ENCODE measurements around the gene RNF26. TPM values are rescaled to one million over a fixed set of nuclear protein-coding genes. Genes with fewer than 3 reads are reported as not detected.

RNF26 gene
- total and polyA plus RNA-seq, 2 of the 13 experiments (the other 11 are each of a cell fraction or from before 2014, with no cell fraction given) = 11.9 to 26.3 TPM

- no peak for ATAC-seq
- no peak overlapping the region for H2AFZ ChIP-seq (ENCODE audit: low read length)
Measured at GRCh38 chr11:119319700-119320239, 14.6 kb upstream of the RNF26 start.

More at GRCh38 chr11:119319700-119320239, 14.6 kb upstream of the RNF26 start:
- WGBS (ENCODE audit: low lambda C conversion rate) = 56% methylated on average over 11 of the region's 11 CpGs
- Histone ChIP-seq H3K27me3 (ENCODE audit: control insufficient read depth in 1 of 2, insufficient read depth in 2 of 2, low read length in 2 of 2) (peaks cover 0 to 9% of the 10 kb centered on the region in 2 experiments; a peak in 2 of 5 replicates), H3K4me2 (ENCODE audit: low read depth, low read length) (peak overlapping the region; percentile 96), H3K36me3 (replicated peaks in 1 of 2; ENCODE audit: control insufficient read depth in 1 of 2, insufficient read depth in 2 of 2, low read length in 2 of 2) (no peaks in the 10 kb centered on the region), H3K9ac (ENCODE audit: insufficient read depth, low read depth, low read length) (peak overlapping the region; percentile 70; the same call in 1 of the 2 replicates), H3K4me1 (ENCODE audit: insufficient read depth, low read length) (peaks cover 82% of the 10 kb centered on the region), H3K9me3 (ENCODE audit: low read length) (no peaks in the 10 kb centered on the region), H3K4me3 (replicated peaks in 1 of 3; ENCODE audit: insufficient read depth in 1 of 3, low read depth in 2 of 3, low read length in 3 of 3) (peak overlapping the region; percentile 7 to 76 (median 53); a peak in 3 of 6 replicates), H4K20me1 (ENCODE audit: insufficient read depth, low read length) (no peaks in the 10 kb centered on the region), H3K79me2 (ENCODE audit: insufficient read depth, low read length) (no peaks in the 10 kb centered on the region), H3K27ac (ENCODE audit: extremely low read length, insufficient read depth, low read length) (no peak overlapping the region)
- intact Hi-C loops (cut with micrococcal nuclease; ENCODE audit: unreplicated experiment) (loop anchor here (2.0 to 10.0 kb wide), 2 partner anchors 15 to 115 kb away; partner anchors contain the start of genes CBL and RNF26), in situ Hi-C loops (cut with HindIII; ENCODE audit: extremely low pct_ligation_motif_present, low pct_unique_long_range_greater_than_20kb) (no loop called here)
- FAIRE-seq (no peak), DNase-seq (ENCODE audit: low spot score) (no peak)
- TF ChIP-seq, protein P1, sequence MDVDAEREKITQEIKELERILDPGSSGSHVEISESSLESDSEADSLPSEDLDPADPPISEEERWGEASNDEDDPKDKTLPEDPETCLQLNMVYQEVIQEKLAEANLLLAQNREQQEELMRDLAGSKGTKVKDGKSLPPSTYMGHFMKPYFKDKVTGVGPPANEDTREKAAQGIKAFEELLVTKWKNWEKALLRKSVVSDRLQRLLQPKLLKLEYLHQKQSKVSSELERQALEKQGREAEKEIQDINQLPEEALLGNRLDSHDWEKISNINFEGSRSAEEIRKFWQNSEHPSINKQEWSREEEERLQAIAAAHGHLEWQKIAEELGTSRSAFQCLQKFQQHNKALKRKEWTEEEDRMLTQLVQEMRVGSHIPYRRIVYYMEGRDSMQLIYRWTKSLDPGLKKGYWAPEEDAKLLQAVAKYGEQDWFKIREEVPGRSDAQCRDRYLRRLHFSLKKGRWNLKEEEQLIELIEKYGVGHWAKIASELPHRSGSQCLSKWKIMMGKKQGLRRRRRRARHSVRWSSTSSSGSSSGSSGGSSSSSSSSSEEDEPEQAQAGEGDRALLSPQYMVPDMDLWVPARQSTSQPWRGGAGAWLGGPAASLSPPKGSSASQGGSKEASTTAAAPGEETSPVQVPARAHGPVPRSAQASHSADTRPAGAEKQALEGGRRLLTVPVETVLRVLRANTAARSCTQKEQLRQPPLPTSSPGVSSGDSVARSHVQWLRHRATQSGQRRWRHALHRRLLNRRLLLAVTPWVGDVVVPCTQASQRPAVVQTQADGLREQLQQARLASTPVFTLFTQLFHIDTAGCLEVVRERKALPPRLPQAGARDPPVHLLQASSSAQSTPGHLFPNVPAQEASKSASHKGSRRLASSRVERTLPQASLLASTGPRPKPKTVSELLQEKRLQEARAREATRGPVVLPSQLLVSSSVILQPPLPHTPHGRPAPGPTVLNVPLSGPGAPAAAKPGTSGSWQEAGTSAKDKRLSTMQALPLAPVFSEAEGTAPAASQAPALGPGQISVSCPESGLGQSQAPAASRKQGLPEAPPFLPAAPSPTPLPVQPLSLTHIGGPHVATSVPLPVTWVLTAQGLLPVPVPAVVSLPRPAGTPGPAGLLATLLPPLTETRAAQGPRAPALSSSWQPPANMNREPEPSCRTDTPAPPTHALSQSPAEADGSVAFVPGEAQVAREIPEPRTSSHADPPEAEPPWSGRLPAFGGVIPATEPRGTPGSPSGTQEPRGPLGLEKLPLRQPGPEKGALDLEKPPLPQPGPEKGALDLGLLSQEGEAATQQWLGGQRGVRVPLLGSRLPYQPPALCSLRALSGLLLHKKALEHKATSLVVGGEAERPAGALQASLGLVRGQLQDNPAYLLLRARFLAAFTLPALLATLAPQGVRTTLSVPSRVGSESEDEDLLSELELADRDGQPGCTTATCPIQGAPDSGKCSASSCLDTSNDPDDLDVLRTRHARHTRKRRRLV (CRISPR knock-in tag; IDR thresholded peaks at IDR 0.05) = no peak
- no peak for TF ChIP-seq ZBTB7A (CRISPR knock-in tag; IDR thresholded peaks at IDR 0.05)
- no peak for TF ChIP-seq IKZF1 (IDR thresholded peaks at IDR 0.05)
- no peak for TF ChIP-seq ETV5 (CRISPR knock-in tag; IDR thresholded peaks at IDR 0.05; ENCODE audit: borderline replicate concordance)
- TF ChIP-seq NFKBIZ (CRISPR knock-in tag; IDR thresholded peaks at IDR 0.05) = no peak
- TF ChIP-seq, protein P2, sequence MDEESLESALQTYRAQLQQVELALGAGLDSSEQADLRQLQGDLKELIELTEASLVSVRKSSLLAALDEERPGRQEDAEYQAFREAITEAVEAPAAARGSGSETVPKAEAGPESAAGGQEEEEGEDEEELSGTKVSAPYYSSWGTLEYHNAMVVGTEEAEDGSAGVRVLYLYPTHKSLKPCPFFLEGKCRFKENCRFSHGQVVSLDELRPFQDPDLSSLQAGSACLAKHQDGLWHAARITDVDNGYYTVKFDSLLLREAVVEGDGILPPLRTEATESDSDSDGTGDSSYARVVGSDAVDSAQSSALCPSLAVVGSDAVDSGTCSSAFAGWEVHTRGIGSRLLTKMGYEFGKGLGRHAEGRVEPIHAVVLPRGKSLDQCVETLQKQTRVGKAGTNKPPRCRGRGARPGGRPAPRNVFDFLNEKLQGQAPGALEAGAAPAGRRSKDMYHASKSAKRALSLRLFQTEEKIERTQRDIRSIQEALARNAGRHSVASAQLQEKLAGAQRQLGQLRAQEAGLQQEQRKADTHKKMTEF (CRISPR knock-in tag; IDR thresholded peaks at IDR 0.05) = no peak
- no peak for TF ChIP-seq ZNF879 (CRISPR knock-in tag; IDR thresholded peaks at IDR 0.05)
- no TSS peak for BruUV-seq (replicated peaks)
- ChIA-PET CTCF (ENCODE audit: low intra/inter-chr PET ratio, low total read pairs) (no interaction called here), POLR2A (interaction anchor here (1.2 to 1.9 kb wide), 4 partner anchors 48 to 288 kb away, joined by 3 to 11 read pairs (median 5); no protein-coding TSS in a partner anchor)
